MCF 10A (cell line): ENCODE data around the gene UBXN10. TPM values are rescaled to one million over a fixed set of nuclear protein-coding genes. Genes with fewer than 3 reads are reported as not detected.
A peak's percentile ranks its signal among the peaks of the same experiment; 100 is the strongest.

Source experiments
- BruUV-seq: library from RNA; stranded (reverse); fragments of 400-500 nt; replicated peaks from 2 replicates; lab custom pipeline; 2021; lab: Mats Ljungman, UMichigan
- CTCF ChIA-PET: fragments of 300-600 bp; sonication (Branson Sonifier 250); formaldehyde crosslinking; extraction: SDS; loops from one replicate; lab custom pipeline; 2021; ENCODE audit warnings: antibody characterized with exemption, inconsistent platforms; lab: Yijun Ruan, JAX
- POLR2A ChIA-PET: fragments of 300-600, 350-650 bp; sonication (Branson Sonifier 250); formaldehyde crosslinking; extraction: SDS; loops from one replicate; lab custom pipeline; 2020; ENCODE audit warnings: antibody characterized with exemption, inconsistent platforms; lab: Yijun Ruan, JAX
- DNase-seq: peaks from one replicate; pipeline ENCODE4 v3.0.0-alpha.2; 2018; ENCODE audit not compliant: unreplicated experiment
- H3K27ac Mint-ChIP-seq: one replicate; pipeline ENCODE4 v1.8.0; 2022; ENCODE audit warnings: mild to moderate bottlenecking, low read depth, mixed read lengths; ENCODE audit not compliant: unreplicated experiment
- H3K27me3 Mint-ChIP-seq: one replicate; pipeline ENCODE4 v1.8.0; 2022; ENCODE audit warnings: mixed read lengths; ENCODE audit not compliant: insufficient read depth, unreplicated experiment
- H3K36me3 Mint-ChIP-seq: one replicate; pipeline ENCODE4 v1.8.0; 2022; ENCODE audit warnings: mild to moderate bottlenecking, moderate library complexity, mixed read lengths; ENCODE audit not compliant: insufficient read depth, unreplicated experiment
- H3K4me1 Mint-ChIP-seq: one replicate; pipeline ENCODE4 v1.8.0; 2022; ENCODE audit warnings: mixed read lengths; ENCODE audit not compliant: insufficient read depth, unreplicated experiment
- H3K4me3 Mint-ChIP-seq: one replicate; pipeline ENCODE4 v1.8.0; 2022; ENCODE audit warnings: mild to moderate bottlenecking, moderate library complexity, mixed read lengths; ENCODE audit not compliant: unreplicated experiment
- H3K9me3 Mint-ChIP-seq: one replicate; pipeline ENCODE4 v1.8.0; 2022; ENCODE audit warnings: mixed read lengths; ENCODE audit not compliant: unreplicated experiment
- intact Hi-C: fragments of 100-400 bp; cut with micrococcal nuclease; formaldehyde crosslinking; loops from 2 replicates; pipeline ENCODE4 v1.14.1; 2022
- total RNA-seq: library from RNA; stranded (reverse); gene quantifications from 2 replicates; pipeline ENCODE4 v1.2.3, GENCODE V29; 2022
- TF ChIP-seq, protein P1 (sequence below): fragments of 200-600 bp; IDR thresholded peaks from one replicate; pipeline ENCODE4 v1.8.0; 2022; ENCODE audit warnings: antibody characterized with exemption, mild to moderate bottlenecking; ENCODE audit not compliant: unreplicated experiment

Gene UBXN10
- total RNA-seq, 1 experiment from 2014 or later, result not detected

DNA sequence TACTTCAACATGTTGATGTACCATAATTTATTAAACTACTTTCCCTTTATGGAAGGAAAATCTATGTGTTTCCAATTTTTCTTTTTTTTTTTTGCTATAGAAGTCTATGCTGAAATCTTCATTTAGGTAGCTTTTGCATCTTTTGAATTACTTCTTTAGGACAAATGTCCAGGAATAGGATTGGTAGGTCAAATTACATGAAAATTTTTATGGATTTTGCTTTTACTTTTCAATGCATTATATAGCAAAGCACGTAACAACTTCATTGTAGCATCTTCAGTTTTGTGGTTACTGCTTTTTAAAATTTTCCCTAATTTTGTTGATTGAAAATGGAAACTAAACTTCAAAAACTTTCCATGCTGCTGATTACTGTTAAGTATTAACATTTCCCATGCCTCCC is 12.4 kb downstream of the UBXN10 start:
- no peaks in the 10 kb centered on the region for H3K36me3 Mint-ChIP-seq
- no peaks in the 10 kb centered on the region for H3K9me3 Mint-ChIP-seq
- no peak for DNase-seq
- CTCF ChIA-PET, result interaction anchor here (0.6 to 0.9 kb wide), 2 partner anchors 12 to 15 kb away, joined by 3 to 6 read pairs; no protein-coding TSS in a partner anchor
- intact Hi-C loops, result no loop called here
- TF ChIP-seq, protein P1, sequence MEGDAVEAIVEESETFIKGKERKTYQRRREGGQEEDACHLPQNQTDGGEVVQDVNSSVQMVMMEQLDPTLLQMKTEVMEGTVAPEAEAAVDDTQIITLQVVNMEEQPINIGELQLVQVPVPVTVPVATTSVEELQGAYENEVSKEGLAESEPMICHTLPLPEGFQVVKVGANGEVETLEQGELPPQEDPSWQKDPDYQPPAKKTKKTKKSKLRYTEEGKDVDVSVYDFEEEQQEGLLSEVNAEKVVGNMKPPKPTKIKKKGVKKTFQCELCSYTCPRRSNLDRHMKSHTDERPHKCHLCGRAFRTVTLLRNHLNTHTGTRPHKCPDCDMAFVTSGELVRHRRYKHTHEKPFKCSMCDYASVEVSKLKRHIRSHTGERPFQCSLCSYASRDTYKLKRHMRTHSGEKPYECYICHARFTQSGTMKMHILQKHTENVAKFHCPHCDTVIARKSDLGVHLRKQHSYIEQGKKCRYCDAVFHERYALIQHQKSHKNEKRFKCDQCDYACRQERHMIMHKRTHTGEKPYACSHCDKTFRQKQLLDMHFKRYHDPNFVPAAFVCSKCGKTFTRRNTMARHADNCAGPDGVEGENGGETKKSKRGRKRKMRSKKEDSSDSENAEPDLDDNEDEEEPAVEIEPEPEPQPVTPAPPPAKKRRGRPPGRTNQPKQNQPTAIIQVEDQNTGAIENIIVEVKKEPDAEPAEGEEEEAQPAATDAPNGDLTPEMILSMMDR, result no peak
- no peak overlapping the region for H3K4me3 Mint-ChIP-seq
- no TSS peak for BruUV-seq
- peaks cover 25% of the 10 kb centered on the region for H3K4me1 Mint-ChIP-seq
- H3K27me3 Mint-ChIP-seq, result no peaks in the 10 kb centered on the region
- H3K27ac Mint-ChIP-seq, result no peak overlapping the region
- POLR2A ChIA-PET, result no interaction called here

DNA sequence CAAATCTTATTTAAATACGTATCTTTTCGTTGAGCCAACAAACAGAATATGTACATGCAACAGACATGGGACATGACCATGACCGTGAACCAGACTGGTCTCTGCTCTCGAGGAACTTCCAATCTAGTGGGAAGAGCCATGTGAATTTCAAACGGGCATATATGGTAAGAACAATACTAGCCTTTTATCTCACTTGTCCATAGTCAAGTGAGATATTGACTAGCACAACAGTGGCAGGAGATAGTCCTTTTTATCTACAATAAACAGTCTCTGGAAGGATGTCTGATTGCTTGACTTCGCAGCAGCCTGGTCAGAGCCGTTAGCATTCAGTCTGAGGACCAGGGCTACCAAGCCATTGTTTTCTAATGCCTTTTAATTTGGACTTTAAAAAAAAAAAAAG is 13.0 kb downstream of the UBXN10 start:
- no peaks in the 10 kb centered on the region for H3K27me3 Mint-ChIP-seq
- DNase-seq, result no peak
- H3K4me1 Mint-ChIP-seq, result peaks cover 25% of the 10 kb centered on the region
- no peak overlapping the region for H3K27ac Mint-ChIP-seq
- H3K4me3 Mint-ChIP-seq, result no peak overlapping the region
- intact Hi-C loops, result no loop called here
- no TSS peak for BruUV-seq
- no peaks in the 10 kb centered on the region for H3K36me3 Mint-ChIP-seq
- CTCF ChIA-PET, result interaction anchor here (0.6 kb wide), 1 partner anchor 11 kb away, joined by 3 read pairs; no protein-coding TSS in a partner anchor
- TF ChIP-seq, protein P1, result no peak
- POLR2A ChIA-PET, result no interaction called here
- no peaks in the 10 kb centered on the region for H3K9me3 Mint-ChIP-seq

DNA sequence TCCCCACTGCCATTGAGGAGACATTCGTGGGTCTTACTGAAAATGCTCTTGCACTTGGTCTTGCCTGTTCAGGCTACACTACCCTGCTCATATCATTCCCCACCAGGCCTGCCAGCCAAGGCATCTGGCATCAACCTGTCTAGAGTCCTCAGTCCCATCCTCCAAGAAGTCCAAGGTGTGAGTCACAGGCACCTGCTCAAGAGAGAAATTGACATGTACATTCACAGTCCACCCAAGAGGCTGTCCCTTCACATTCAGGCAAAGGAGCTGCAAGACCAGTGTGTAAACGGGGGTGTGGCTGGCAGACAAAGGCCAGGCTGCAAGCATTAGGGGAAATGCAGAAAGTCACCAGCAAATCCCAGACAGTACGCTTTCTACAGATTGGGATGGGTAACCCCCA is 13.5 kb downstream of the UBXN10 start:
- intact Hi-C loops, result no loop called here
- ChIA-PET CTCF (no interaction called here), POLR2A (no interaction called here)
- TF ChIP-seq, protein P1, result no peak
- peaks cover 20% of the 10 kb centered on the region for H3K4me1 Mint-ChIP-seq
- H3K4me3 Mint-ChIP-seq, result no peak overlapping the region
- no peak overlapping the region for H3K27ac Mint-ChIP-seq
- DNase-seq, result peak; percentile 59
- H3K36me3 Mint-ChIP-seq, result no peaks in the 10 kb centered on the region
- H3K9me3 Mint-ChIP-seq, result no peaks in the 10 kb centered on the region
- BruUV-seq, result no TSS peak
- no peaks in the 10 kb centered on the region for H3K27me3 Mint-ChIP-seq

DNA sequence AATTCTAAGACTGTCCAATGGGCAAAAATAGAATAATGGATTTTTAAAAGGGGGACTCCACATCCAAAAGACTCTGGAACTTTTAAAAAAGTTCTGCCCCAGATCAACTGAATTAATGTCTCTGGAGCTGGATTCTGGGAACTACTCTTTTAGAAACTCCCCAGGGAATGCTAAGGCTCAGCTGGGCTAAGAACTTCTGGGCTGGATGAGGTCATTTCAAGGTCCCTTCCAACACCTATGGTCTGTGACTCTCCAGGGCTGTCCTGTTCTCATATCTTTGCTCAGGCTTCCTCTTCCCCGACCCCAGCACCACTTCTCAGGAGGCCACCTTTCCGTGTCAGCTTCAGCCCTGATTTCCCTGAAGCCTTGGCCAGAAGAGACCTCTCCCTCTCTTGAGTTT is 13.9 kb downstream of the UBXN10 start:
- CTCF ChIA-PET, result no interaction called here
- TF ChIP-seq, protein P1, result no peak
- no TSS peak for BruUV-seq
- no peaks in the 10 kb centered on the region for H3K27me3 Mint-ChIP-seq
- H3K36me3 Mint-ChIP-seq, result no peaks in the 10 kb centered on the region
- no peak for DNase-seq
- intact Hi-C loops, result no loop called here
- no peak overlapping the region for H3K27ac Mint-ChIP-seq
- H3K4me3 Mint-ChIP-seq, result no peak overlapping the region
- no peaks in the 10 kb centered on the region for H3K9me3 Mint-ChIP-seq
- peaks cover 17% of the 10 kb centered on the region for H3K4me1 Mint-ChIP-seq
- POLR2A ChIA-PET, result no interaction called here
